ENCODE measurements around the gene C16orf90. TPM values are rescaled to one million over a fixed set of nuclear protein-coding genes. Genes with fewer than 3 reads are reported as not detected.

The C16orf90 gene, protein sequence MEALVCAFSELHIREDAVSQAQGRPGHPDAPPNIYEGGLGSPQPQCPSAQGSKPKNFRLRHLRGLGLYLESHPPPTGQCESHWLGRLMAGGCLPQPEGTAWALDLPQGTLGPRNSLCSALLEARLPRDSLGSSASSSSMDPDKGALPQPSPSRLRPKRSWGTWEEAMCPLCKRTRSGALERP
- not detected for polyA plus RNA-seq (2012; ENCODE audit: insufficient read depth, insufficient read length, low read depth)

DNA sequence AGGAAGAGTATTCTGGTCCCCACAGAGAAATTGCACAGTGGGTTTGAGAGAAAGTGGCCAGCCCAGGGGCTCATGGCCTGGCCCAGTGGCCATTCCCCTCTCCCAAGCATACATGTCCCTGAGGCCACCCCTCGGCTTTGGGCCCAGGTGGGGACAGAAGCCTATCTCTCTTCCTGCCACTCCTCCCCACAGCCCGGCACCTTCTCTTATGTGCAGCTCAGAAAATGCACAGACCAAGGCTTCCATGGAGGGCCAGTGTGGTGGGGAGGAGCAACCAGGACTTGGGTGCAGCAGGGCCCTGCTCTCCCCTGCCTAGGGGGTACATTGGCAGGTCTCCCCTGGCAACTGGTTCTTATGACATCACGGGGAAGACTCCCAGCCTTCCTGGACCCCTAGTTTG lies at the start of gene C16orf90:
Gene C16orf90, minus strand, starts transcription at position 314 of the 400 bp plus-strand sequence. Its CDS starts 68 bp downstream, at position 246.
- H3K36me3 ChIP-seq: no peaks in the 10 kb centered on the region
- H3K9me3 ChIP-seq: no peaks in the 10 kb centered on the region
- no peak for TF ChIP-seq CTCF (IDR thresholded peaks at IDR 0.05; ENCODE audit: low read depth, low read length)
- no peak within 1 kb of the TSS for H3K4me3 ChIP-seq (ENCODE audit: low read depth, low read length)
- H3K4me1 ChIP-seq: peaks cover 18% of the 10 kb centered on the region
- DNase-seq: no peak
- no peaks in the 10 kb centered on the region for H3K27me3 ChIP-seq

DNA sequence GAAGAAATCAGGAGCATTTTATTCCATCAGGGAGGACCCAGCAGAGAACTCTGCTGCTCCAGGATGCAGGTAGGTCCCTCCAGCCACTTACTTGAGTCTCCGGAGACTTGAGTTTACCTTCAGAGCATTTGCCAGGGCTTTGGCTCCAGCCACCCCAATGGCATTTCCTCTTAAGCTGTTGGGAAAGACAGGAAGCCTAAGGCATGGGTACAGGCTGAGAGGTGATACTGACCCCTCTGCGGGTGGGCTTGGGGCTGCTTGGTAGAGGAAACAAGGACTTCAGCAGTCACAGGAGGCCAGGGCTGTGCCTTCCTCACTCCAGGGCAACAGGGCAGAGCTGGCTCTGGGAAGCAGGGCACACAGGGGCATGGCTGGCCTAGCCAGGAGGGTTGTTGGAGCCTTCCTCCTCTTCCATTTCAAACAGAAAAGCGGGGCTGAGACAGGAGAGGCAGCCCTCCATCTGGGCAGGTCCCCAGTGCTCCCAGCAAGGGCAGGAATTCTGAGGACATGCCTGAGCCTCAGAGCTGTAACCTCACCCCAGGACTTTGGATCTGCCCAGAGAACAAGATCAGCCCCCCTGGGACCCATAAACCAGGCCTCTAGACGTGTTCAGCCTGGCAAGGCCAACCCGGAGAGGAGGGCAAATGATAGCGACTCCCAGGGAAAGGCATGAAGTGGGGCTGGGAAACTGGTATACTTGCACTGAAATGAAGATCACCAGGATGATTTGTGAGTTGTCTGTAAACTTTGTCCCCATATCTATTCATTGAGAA lies 47.5 kb upstream of the C16orf90 start:
- Histone ChIP-seq H3K4me3 (ENCODE audit: low read depth, low read length) (no peak overlapping the region), H3K36me3 (peaks cover 5% of the 10 kb centered on the region), H3K9me3 (no peaks in the 10 kb centered on the region), H3K4me1 (no peaks in the 10 kb centered on the region), H3K27me3 (no peaks in the 10 kb centered on the region)
- DNase-seq: no peak
- TF ChIP-seq CTCF (IDR thresholded peaks at IDR 0.05; ENCODE audit: low read depth, low read length): no peak

DNA sequence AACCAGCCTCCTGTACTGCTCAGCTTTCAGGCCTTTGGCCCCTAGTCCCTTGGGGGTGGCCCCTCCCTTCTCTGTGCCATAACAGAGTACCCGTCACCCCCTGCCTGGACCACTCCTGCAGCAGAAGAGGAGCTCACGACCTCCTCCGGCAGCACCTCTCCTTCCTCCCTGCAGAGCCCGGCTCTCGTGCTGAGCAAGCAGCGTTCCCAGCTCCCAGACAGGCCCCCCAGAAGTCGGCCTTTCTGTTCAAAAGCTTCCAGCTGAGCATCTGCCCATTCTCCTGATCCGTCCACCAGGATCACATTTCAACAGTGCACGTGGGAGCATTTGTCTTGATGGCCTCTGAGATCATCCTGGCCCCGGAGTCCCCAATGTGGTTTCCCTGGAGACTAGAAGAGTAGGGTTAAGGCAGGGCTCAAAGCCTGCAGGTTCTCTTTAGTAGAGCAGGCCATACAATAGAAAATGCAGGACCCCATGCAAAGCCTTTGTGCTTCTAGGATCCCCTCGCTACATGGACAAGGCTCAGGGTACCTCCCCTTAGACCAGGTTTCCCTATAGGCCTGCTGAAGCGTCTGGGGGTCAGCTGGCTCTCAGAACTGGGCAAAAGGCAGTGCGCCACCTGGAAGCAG lies 46.4 kb upstream of the C16orf90 start:
- no peak for DNase-seq
- Histone ChIP-seq H3K4me1 (no peaks in the 10 kb centered on the region), H3K36me3 (peaks cover 5% of the 10 kb centered on the region), H3K27me3 (no peaks in the 10 kb centered on the region), H3K4me3 (ENCODE audit: low read depth, low read length) (no peak overlapping the region), H3K9me3 (no peaks in the 10 kb centered on the region)
- TF ChIP-seq CTCF (IDR thresholded peaks at IDR 0.05; ENCODE audit: low read depth, low read length): no peak

DNA sequence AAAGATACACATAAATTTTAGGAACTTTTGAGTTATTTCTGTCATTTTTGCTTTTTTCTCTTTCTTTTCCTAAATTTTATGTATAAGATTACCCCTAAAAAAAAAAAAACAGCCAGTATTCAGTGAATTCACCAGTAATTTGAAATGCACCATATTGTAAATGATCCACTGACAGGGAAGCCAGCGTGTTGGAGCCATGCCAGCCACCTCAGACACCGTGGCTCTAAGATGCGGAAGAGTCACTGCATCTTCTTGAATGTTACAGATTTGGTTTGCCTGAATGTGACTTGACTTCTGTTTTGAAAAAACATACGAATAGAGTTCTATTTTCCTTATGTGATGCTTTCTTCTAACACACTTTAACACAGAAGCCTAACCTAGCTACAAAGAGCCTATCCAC lies 42.9 kb upstream of the C16orf90 start:
- H3K36me3 ChIP-seq: peaks cover 8% of the 10 kb centered on the region

GRCh38 chr16:3536851-3537250 lies 41.6 kb upstream of the C16orf90 start:
- Histone ChIP-seq H3K4me3 (ENCODE audit: low read depth, low read length) (no peak overlapping the region), H3K36me3 (peaks cover 11% of the 10 kb centered on the region), H3K4me1 (no peaks in the 10 kb centered on the region), H3K27me3 (no peaks in the 10 kb centered on the region), H3K9me3 (no peaks in the 10 kb centered on the region)
- DNase-seq: no peak
- no peak for TF ChIP-seq CTCF (IDR thresholded peaks at IDR 0.05; ENCODE audit: low read depth, low read length)

More for the DNA sequence above, 42.9 kb upstream of the C16orf90 start:
- no peaks in the 10 kb centered on the region for H3K9me3 ChIP-seq
- no peak for DNase-seq
- no peaks in the 10 kb centered on the region for H3K4me1 ChIP-seq
- no peak overlapping the region for H3K4me3 ChIP-seq (ENCODE audit: low read depth, low read length)
- no peaks in the 10 kb centered on the region for H3K27me3 ChIP-seq
- TF ChIP-seq CTCF (IDR thresholded peaks at IDR 0.05; ENCODE audit: low read depth, low read length): no peak
